ENCODE measurements around the gene MAIP1. TPM values are rescaled to one million over a fixed set of nuclear protein-coding genes. Genes with fewer than 3 reads are reported as not detected.

MAIP1 gene
- total RNA-seq, 3 donors from 2014 or later: 17.0 to 27.4 (median 26.6) TPM

DNA sequence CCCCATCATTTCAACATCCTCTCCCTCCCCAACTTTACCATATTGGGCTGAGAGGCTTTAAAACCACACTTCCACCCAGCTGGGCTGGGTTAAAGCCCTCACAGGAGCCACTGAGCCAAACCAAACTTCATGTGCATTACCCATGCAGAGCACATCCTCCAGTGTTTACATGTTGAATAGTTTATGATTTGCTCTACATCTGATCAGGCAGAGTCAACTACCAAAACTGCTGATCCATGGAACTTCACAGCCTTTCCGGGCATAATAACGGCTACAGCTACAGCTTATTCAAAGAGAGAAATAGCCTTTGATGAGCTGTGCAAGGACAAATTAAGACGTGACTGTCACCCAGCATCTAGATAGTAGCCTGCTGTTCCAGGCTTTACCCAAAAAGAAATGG, 39.0 kb downstream of the MAIP1 start:
- Histone ChIP-seq H3K4me3 (no peak overlapping the region), H3K4me1 (no peaks in the 10 kb centered on the region), H3K27ac (no peak overlapping the region), H3K27me3 (no peaks in the 10 kb centered on the region), H3K9me3 (no peaks in the 10 kb centered on the region), H3K36me3 (no peaks in the 10 kb centered on the region)
- DNase-seq (ENCODE audit: low spot score in 2 of 2): no peak
- intact Hi-C loops (cut with DNase I; ENCODE audit: low total_unique reads): no loop called here
- TF ChIP-seq, protein P1, sequence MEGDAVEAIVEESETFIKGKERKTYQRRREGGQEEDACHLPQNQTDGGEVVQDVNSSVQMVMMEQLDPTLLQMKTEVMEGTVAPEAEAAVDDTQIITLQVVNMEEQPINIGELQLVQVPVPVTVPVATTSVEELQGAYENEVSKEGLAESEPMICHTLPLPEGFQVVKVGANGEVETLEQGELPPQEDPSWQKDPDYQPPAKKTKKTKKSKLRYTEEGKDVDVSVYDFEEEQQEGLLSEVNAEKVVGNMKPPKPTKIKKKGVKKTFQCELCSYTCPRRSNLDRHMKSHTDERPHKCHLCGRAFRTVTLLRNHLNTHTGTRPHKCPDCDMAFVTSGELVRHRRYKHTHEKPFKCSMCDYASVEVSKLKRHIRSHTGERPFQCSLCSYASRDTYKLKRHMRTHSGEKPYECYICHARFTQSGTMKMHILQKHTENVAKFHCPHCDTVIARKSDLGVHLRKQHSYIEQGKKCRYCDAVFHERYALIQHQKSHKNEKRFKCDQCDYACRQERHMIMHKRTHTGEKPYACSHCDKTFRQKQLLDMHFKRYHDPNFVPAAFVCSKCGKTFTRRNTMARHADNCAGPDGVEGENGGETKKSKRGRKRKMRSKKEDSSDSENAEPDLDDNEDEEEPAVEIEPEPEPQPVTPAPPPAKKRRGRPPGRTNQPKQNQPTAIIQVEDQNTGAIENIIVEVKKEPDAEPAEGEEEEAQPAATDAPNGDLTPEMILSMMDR (IDR thresholded peaks at IDR 0.05): no peak
- TF ChIP-seq POLR2AphosphoS5 (IDR thresholded peaks at IDR 0.05): no peak
- TF ChIP-seq POLR2A (IDR thresholded peaks at IDR 0.05): no peak

DNA sequence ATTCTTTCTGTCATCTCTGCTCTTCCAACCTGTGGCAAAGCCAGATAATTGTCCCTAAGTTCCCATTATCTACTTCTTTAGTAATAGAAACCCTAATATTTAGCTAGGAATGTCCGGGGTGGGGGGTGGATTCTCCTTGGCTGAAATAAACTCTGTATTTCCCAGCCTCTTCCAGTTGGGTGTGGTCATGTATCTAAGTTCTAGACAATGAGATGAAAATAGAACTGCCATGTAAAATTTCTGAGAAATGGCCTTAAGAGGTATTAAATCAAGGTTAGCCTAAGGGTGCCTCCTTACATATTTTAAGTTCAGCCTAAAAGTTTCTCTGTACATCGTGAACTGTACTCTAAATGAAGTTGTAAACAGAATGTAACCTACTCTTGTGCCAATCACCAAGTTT, 39.5 kb downstream of the MAIP1 start:
- no peak for DNase-seq (ENCODE audit: low spot score in 2 of 2)
- TF ChIP-seq, protein P1 (IDR thresholded peaks at IDR 0.05): no peak
- no peak for TF ChIP-seq POLR2AphosphoS5 (IDR thresholded peaks at IDR 0.05)
- H3K27me3 ChIP-seq: no peaks in the 10 kb centered on the region
- H3K4me1 ChIP-seq: no peaks in the 10 kb centered on the region
- no peaks in the 10 kb centered on the region for H3K9me3 ChIP-seq
- H3K36me3 ChIP-seq: no peaks in the 10 kb centered on the region
- H3K27ac ChIP-seq: no peak overlapping the region
- no peak overlapping the region for H3K4me3 ChIP-seq
- intact Hi-C loops (cut with DNase I; ENCODE audit: low total_unique reads): no loop called here

DNA sequence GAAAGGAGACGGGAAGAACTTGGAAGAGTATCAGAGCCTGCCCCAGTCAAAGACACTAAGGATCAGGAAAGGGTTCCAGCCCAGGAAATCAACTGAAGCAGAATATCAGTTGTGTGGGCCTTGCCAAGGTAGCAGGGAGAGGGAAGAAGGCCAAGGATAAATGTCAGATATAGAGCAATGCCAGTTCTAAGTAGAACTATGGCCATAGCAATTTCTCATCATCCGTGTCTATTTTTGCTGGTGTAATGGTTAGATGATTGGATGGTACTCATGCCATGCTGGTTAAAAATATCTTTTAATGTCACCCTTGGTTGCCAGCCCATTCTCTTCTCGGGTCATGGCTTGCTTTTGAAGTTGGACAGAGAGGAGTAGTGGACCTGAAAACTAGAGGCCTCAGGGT, 41.9 kb downstream of the MAIP1 start:
- TF ChIP-seq, protein P1 (IDR thresholded peaks at IDR 0.05): no peak
- no peak for TF ChIP-seq POLR2AphosphoS5 (IDR thresholded peaks at IDR 0.05)
- no peak for TF ChIP-seq POLR2A (IDR thresholded peaks at IDR 0.05)
- no peak for DNase-seq (ENCODE audit: low spot score in 2 of 2)
- Histone ChIP-seq H3K4me3 (no peak overlapping the region), H3K27ac (no peak overlapping the region), H3K4me1 (no peaks in the 10 kb centered on the region), H3K27me3 (no peaks in the 10 kb centered on the region), H3K9me3 (no peaks in the 10 kb centered on the region), H3K36me3 (no peaks in the 10 kb centered on the region)
- intact Hi-C loops (cut with DNase I; ENCODE audit: low total_unique reads): no loop called here

DNA sequence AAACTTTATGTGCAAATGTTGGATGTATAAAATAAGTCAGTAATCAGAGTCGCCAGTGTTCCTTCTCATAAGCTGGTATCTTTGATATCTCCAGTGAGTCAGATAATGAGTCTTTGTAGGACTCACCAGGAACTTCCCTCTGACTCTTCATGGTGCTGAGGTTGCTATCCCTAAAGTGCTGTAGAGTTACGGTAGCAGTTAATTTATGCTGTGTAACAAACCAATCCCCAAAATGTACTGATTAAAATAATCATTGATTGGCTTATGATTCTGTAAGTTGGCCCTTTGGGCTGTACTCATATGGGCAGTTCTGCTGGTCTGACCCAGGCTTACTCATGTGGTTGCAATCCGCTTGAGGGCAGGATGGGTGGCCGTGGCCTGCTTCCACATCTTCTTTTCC, 43.8 kb downstream of the MAIP1 start:
- no peaks in the 10 kb centered on the region for H3K4me1 ChIP-seq
- H3K27me3 ChIP-seq: no peaks in the 10 kb centered on the region
- H3K4me3 ChIP-seq: no peak overlapping the region
- TF ChIP-seq POLR2A (IDR thresholded peaks at IDR 0.05): no peak
- TF ChIP-seq POLR2AphosphoS5 (IDR thresholded peaks at IDR 0.05): no peak
- TF ChIP-seq, protein P1 (IDR thresholded peaks at IDR 0.05): no peak
- no peaks in the 10 kb centered on the region for H3K9me3 ChIP-seq
- DNase-seq (ENCODE audit: low spot score in 2 of 2): no peak
- intact Hi-C loops (cut with DNase I; ENCODE audit: low total_unique reads): no loop called here
- H3K36me3 ChIP-seq: no peaks in the 10 kb centered on the region
- H3K27ac ChIP-seq: no peak overlapping the region

DNA sequence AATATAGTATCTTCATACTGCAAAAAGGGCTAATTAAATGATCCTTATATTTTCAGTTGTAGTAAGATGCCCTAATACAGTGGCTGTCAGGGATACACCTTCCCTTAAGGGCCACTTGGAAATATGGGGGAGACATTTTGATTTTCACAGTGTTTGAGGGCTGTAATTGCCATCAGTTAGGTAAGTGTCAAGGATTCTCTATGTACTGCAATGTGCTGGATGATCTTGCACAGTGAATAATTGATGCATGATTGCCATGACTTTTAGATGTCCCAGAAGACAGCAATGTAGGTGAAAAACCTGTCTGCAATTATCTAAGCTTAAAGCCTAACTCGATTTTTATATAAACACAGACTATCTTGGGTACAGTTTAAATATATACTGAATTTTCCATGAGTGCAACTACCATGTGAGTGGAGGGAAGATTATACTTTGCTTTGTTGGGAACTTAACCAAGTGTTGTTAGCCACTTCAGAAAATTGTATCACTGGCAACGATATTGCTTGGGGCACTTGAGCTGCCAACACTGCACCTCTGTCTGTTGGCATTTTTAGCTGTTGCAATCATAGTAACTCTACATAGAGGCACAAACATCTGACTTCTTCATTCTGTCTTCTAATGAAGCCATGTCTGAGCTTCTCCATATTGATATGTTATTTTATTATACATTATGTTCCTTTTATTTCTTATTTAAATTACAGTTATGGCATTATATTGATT, 45.2 kb downstream of the MAIP1 start:
- H3K27me3 ChIP-seq: no peaks in the 10 kb centered on the region
- DNase-seq (ENCODE audit: low spot score in 2 of 2): no peak
- no peaks in the 10 kb centered on the region for H3K36me3 ChIP-seq
- no peak for TF ChIP-seq POLR2AphosphoS5 (IDR thresholded peaks at IDR 0.05)
- TF ChIP-seq, protein P1 (IDR thresholded peaks at IDR 0.05): no peak
- TF ChIP-seq POLR2A (IDR thresholded peaks at IDR 0.05): no peak
- H3K4me3 ChIP-seq: no peak overlapping the region
- intact Hi-C loops (cut with DNase I; ENCODE audit: low total_unique reads): no loop called here
- no peaks in the 10 kb centered on the region for H3K4me1 ChIP-seq
- H3K27ac ChIP-seq: no peak overlapping the region
- peaks cover 0 to 5% of the 10 kb centered on the region in 2 donors for H3K9me3 ChIP-seq
